ENCODE measurements around the gene CA10.

DNA sequence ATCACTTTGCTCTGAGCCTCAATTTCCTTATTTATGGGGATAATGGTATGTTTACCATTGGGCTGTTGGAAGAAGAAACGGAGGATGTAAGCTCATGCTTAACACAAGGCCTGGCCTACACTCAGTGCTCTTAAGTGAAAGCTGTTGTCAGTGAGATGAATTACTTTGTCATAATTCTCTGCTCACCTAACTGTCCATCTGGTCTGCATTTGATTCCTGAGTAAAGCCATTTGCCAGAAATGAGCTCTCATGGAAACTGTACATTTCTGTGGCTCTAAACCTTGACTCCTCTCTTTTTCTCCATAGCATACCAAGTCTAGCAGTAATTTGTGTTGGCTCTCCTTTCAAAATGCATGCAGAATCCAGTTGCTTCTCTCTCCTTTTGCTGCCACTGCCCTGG is 452.4 kb downstream of the CA10 start:
- TF ChIP-seq PATZ1 (CRISPR knock-in tag; IDR thresholded peaks at IDR 0.05; ENCODE audit: borderline replicate concordance) = no peak
- peak; percentile 74 for TF ChIP-seq ZNF70 (CRISPR knock-in tag; IDR thresholded peaks at IDR 0.05)
- TF ChIP-seq ZFP3 (CRISPR knock-in tag; IDR thresholded peaks at IDR 0.05) = no peak
- TF ChIP-seq ZNF565 (CRISPR knock-in tag; conservative IDR thresholded peaks at IDR 0.05; ENCODE audit: low read depth) = no peak
- no peak for TF ChIP-seq TOX (CRISPR knock-in tag; IDR thresholded peaks at IDR 0.05; ENCODE audit: borderline replicate concordance)
